ENCODE measurements around the gene ZNF512B. TPM values are rescaled to one million over a fixed set of nuclear protein-coding genes. Genes with fewer than 3 reads are reported as not detected.

The ZNF512B gene
- total and polyA plus RNA-seq, 7 donors = 3.3 to 14.4 (median 10.0) TPM

- peak overlapping the region; percentile 100 for H3K4me3 ChIP-seq
- intact Hi-C loops (cut with DNase I) = no loop called here
- TF ChIP-seq CTCF (IDR thresholded peaks at IDR 0.05) = no peak
Observed at GRCh38 chr20:63953764-63954429, 15.8 kb downstream of the ZNF512B start.

GRCh38 chr20:63952769-63953168 is 17.0 kb downstream of the ZNF512B start:
- ATAC-seq = no peak
- no peaks in the 10 kb centered on the region for H3K9me3 ChIP-seq
- WGBS, 3 donors = 52 to 59% (median 54%) methylated on average over 12 to 14 of the region's 14 CpGs
- intact Hi-C loops (cut with DNase I) = no loop called here
- DNase-seq = no peak
- H3K4me3 ChIP-seq = peak overlapping the region; percentile 58
- H3K27ac ChIP-seq = peak overlapping the region; percentile 96
- no peaks in the 10 kb centered on the region for H3K36me3 ChIP-seq (ENCODE audit: insufficient read depth in 1 of 2, low read depth in 1 of 2)
- peaks cover 81% of the 10 kb centered on the region for H3K4me1 ChIP-seq
- H3K27me3 ChIP-seq (ENCODE audit: insufficient read depth in 3 of 3, low read length in 2 of 3) = no peaks in the 10 kb centered on the region
- TF ChIP-seq CTCF (IDR thresholded peaks at IDR 0.05) = no peak

More at GRCh38 chr20:63953764-63954429, 15.8 kb downstream of the ZNF512B start:
- Histone ChIP-seq H3K27me3 (ENCODE audit: insufficient read depth in 3 of 3, low read length in 2 of 3) (no peaks in the 10 kb centered on the region), H3K36me3 (ENCODE audit: insufficient read depth in 1 of 2, low read depth in 1 of 2) (peaks cover 0 to under 1% of the 10 kb centered on the region in 2 donors), H3K27ac (peak overlapping the region; percentile 96), H3K4me1 (peaks cover 73% of the 10 kb centered on the region), H3K9me3 (no peaks in the 10 kb centered on the region)
- WGBS, 3 donors = 45 to 59% (median 50%) methylated on average over 13 of the region's 13 CpGs
- no peak for ATAC-seq
- DNase-seq = no peak

- DNase-seq = no peak
- Histone ChIP-seq H3K4me1 (peaks cover 81% of the 10 kb centered on the region), H3K36me3 (ENCODE audit: insufficient read depth in 1 of 2, low read depth in 1 of 2) (no peaks in the 10 kb centered on the region), H3K4me3 (peak overlapping the region; percentile 58), H3K9me3 (no peaks in the 10 kb centered on the region), H3K27me3 (ENCODE audit: insufficient read depth in 3 of 3, low read length in 2 of 3) (no peaks in the 10 kb centered on the region), H3K27ac (peak overlapping the region; percentile 96)
- ATAC-seq = no peak
- TF ChIP-seq CTCF (IDR thresholded peaks at IDR 0.05) = no peak
- WGBS, 3 donors = 17 to 24% (median 19%) methylated on average over 15 of the region's 15 CpGs
- intact Hi-C loops (cut with DNase I) = no loop called here
Observed at GRCh38 chr20:63952210-63952535, 17.6 kb downstream of the ZNF512B start.

- WGBS, 3 donors = 33 to 46% (median 35%) methylated on average over 14 to 17 of the region's 17 CpGs
- no peak for TF ChIP-seq CTCF (IDR thresholded peaks at IDR 0.05)
- H3K9me3 ChIP-seq = no peaks in the 10 kb centered on the region
- DNase-seq = no peak
- peak in 1 of 4 donors; percentile 9 for ATAC-seq
- no peaks in the 10 kb centered on the region for H3K27me3 ChIP-seq (ENCODE audit: insufficient read depth in 3 of 3, low read length in 2 of 3)
- H3K4me3 ChIP-seq = peak overlapping the region; percentile 58
- H3K27ac ChIP-seq = peak overlapping the region; percentile 96
- intact Hi-C loops (cut with DNase I) = no loop called here
- no peaks in the 10 kb centered on the region for H3K36me3 ChIP-seq (ENCODE audit: insufficient read depth in 1 of 2, low read depth in 1 of 2)
- peaks cover 83% of the 10 kb centered on the region for H3K4me1 ChIP-seq
Observed at GRCh38 chr20:63951398-63952209, 18.1 kb downstream of the ZNF512B start.
